GM06990 (cell line): ENCODE data around the gene NMUR1.

ENCODE experiments used
- DNase-seq: peaks from one replicate; pipeline ENCODE4 v3.0.0-alpha.2; 2011; ENCODE audit not compliant: insufficient read length; ENCODE audit errors: extremely low read depth
- H3K27me3 ChIP-seq: replicated peaks from 2 replicates; pipeline ENCODE4 v1.6.0; 2011; ENCODE audit warnings: low read length; ENCODE audit not compliant: control insufficient read depth, insufficient read depth
- H3K36me3 ChIP-seq: 2 replicates; pipeline ENCODE4 v1.5.1; 2011; ENCODE audit warnings: low read length; ENCODE audit not compliant: control insufficient read depth, insufficient read depth
- H3K4me3 ChIP-seq: replicated peaks from 2 replicates; pipeline ENCODE4 v1.5.1; 2011; ENCODE audit warnings: low read depth, mild to moderate bottlenecking, control low read depth, low read length
- CTCF ChIP-seq: IDR thresholded peaks from 2 replicates; pipeline ENCODE4 v1.5.1; 2011; ENCODE audit warnings: low read length, control low read depth, mild to moderate bottlenecking, inconsistent platforms; ENCODE audit not compliant: insufficient read depth, poor library complexity, severe bottlenecking

Gene NMUR1

GRCh38 chr2:231539991-231540390, 9.7 kb upstream of the NMUR1 start:
- TF ChIP-seq CTCF = no peak
- Histone ChIP-seq H3K27me3 (no peaks in the 10 kb centered on the region), H3K36me3 (no peaks in the 10 kb centered on the region), H3K4me3 (no peak overlapping the region)
- no peak for DNase-seq

GRCh38 chr2:231535961-231536360, 5.7 kb upstream of the NMUR1 start:
- Histone ChIP-seq H3K27me3 (no peaks in the 10 kb centered on the region), H3K36me3 (no peaks in the 10 kb centered on the region), H3K4me3 (no peak overlapping the region)
- no peak for DNase-seq
- no peak for TF ChIP-seq CTCF

GRCh38 chr2:231533777-231534125, 3.5 kb upstream of the NMUR1 start:
- Histone ChIP-seq H3K36me3 (no peaks in the 10 kb centered on the region), H3K4me3 (no peak overlapping the region), H3K27me3 (no peaks in the 10 kb centered on the region; the same call in 1 of the 2 replicates)
- DNase-seq = no peak
- TF ChIP-seq CTCF = no peak

GRCh38 chr2:231533086-231533776, 3.0 kb upstream of the NMUR1 start:
- no peak for TF ChIP-seq CTCF
- Histone ChIP-seq H3K4me3 (no peak overlapping the region), H3K27me3 (no peaks in the 10 kb centered on the region; the same call in 1 of the 2 replicates)

DNA sequence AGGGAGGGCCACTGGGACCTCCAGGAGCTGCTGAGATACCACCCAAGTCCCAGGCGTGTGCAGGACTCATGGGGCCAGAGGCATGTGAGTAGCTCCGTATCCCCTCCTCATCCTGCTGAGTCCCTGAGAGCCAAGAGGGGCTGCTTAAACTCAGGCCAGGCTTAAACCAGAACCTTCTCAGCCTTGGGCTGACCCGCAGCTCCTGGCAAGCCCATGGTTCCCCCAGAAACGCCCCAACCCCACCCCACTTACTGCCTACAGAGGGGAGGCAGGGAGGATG, 2.5 kb upstream of the NMUR1 start:
- Histone ChIP-seq H3K36me3 (no peaks in the 10 kb centered on the region), H3K4me3 (no peak overlapping the region), H3K27me3 (no peaks in the 10 kb centered on the region; the same call in 1 of the 2 replicates)
- DNase-seq = no peak
- TF ChIP-seq CTCF = no peak

More at GRCh38 chr2:231533086-231533776, 3.0 kb upstream of the NMUR1 start:
- no peaks in the 10 kb centered on the region for H3K36me3 ChIP-seq
- no peak for DNase-seq
